Activated T-cell treated with anti-CD3 and anti-CD28 coated beads for 1 hour (primary cell): ENCODE data around the gene CDKAL1.
"Not testable (repeated sequence)": the region's sequence is repeated elsewhere in the genome, so short reads cannot be mapped to it uniquely, and the experiment has no call there.

Experiments
- DNase-seq: peaks from one replicate; pipeline ENCODE4 v3.0.0-alpha.2; 2020; ENCODE audit warnings: low read depth

The CDKAL1 gene

DNA sequence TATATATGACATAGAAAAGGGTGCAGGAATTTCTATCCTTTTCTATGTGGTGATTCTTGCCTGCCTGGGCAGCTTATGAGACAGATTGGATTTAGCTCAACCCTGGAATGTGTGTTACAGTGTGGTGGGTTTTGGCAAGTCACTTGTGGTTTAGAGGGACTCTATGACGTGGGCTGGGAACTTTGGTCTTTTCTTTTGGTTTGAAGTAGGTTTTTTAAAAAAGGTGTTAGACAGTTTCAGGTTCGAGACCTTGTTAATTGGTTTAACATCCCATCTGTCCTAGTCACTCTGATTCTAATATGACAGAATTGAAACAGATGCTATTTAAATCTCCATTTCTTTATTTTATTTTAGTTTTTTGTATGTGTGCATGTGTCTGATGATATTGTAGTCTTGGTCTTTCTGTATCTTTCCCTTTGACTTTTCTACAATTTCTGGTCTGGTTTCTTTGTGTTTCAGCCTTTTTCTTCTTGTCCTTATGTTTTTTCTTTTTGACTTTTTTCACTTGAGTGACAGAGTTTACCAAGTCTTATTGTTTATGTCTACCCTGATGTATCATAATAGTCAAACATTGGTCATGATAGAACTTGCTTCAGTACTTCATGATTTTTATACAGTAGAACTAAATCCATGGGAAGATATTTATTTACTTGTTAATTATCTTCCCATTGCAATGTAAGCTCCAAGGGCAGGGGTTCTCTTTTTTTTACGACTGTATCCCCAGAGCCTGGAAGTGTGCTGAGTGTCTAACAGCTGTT is 174.3 kb downstream of the CDKAL1 start:
- DNase-seq: no peak

DNA sequence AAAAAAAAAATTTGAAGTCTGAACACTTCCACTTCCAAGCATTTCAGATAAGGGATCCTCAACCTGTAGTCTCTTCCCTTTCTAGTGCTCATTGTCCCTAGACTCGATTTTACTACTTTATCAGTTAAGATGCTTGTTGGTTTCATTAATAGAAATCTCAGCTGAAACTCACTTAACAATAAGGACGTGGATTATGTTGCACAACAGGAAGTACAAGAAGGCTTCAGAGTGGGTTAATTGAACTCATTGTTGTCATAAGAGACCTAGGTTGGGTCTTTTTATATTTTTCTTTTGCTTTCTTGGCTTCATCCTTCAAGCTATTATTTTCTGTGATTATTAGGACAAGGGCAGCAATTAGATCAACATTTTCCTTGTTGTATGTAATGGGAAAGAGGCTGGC is 175.2 kb downstream of the CDKAL1 start:
- DNase-seq: no peak

DNA sequence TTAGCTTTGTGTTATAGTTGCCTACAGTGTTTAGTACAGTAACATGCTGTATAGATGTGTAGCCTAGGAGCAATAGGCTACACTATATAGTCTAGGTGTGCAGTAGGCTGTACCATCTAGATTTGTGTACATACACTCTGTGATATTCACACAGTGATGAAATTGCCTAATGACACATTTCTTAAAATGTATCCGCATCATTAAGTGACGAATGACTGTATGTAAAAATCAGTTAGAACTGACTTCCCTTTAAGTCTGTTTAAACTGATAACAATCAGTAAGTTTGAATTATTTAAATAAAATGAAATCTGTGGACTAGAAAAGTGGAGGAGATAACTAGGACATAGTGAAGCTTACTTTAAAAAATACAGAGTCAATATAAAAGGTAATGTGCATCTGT is 176.1 kb downstream of the CDKAL1 start:
- no peak for DNase-seq

DNA sequence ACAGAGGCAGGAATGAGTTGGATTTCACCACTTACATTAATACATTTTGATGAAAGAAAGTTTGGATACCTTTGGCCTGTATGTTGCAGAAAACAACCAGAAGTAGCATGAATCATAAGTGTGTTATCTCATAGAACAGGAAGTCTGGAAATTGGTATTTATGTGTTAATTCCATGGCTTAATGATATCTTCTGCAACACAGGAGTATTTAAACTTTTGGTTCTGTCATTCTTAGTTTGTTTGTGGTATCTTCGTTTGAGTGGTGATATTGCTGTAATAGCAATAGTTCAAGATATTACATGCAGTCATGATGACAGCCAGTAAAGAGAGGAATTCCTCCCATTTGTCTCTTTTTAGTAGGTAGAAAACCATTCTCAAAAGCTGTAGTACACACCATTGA is 177.3 kb downstream of the CDKAL1 start:
- DNase-seq: no peak

DNA sequence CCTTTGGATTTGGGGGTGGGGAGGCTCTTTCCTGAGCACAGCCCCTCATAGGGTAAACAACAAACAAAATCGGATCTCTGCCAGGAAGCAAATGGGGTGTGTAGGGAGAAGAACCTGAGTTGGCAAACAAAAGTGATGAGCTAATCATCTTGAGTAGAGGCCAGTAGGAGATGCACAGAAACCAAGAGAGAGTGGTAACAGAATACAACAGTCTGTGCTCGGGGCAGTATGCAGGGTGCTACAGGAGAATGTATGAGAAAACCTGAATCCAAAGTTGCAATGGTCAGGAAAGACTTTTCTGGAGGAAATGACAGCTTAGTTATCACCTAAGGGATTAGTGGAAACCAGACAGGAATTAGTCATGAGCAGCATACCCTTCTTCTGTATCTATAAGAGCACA is 177.8 kb downstream of the CDKAL1 start:
- no peak for DNase-seq

DNA sequence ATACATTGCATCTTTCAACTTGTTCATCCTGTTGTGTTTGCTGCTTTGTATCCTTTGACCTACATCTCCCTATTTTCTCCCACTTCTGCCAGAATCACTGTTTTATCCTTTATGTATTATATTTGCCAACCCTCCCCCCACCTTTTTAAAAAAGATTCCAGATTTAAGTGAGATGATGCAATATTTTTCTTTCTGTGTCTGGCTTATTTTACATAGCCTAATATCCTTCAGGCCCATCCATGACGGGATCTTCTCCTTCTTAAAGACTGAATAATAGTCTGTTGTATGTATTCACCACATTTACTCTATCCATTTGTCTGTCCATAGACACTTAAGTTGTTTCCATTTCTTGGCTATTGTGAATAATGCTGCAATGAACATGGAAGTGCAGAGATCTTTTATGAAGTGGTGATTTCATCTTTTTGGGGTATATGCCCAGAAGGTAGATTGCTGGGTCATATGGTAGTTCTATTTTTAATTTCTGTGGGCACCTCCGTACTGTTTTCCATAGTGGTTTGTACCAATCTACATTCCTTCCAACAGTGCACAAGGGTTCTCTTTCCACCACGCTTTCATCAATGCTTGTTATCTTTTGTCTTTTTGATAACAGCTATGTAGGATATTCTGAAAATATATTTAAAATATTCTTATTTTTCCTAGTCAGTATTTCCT is 181.0 kb downstream of the CDKAL1 start:
- no peak for DNase-seq

DNA sequence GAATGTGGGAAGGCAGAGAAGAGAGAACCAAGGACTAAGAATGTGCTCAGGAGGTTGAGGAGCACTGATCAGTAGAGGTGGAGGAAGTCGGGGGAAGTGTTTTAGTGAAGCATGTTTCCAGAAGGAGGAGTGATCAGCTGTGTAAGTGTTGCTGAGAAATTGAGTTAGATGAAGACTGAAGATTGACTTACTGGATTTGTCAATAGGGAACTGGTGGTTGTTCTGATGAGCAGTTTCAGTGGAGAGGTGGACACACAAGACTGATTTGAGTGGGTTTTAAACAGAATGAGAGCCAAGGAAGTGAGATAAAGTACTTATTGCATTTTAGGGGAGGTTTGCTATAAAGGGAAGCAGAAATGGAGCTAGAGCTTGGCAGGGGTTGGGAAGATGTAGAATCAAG is 182.6 kb downstream of the CDKAL1 start:
- DNase-seq: no peak

DNA sequence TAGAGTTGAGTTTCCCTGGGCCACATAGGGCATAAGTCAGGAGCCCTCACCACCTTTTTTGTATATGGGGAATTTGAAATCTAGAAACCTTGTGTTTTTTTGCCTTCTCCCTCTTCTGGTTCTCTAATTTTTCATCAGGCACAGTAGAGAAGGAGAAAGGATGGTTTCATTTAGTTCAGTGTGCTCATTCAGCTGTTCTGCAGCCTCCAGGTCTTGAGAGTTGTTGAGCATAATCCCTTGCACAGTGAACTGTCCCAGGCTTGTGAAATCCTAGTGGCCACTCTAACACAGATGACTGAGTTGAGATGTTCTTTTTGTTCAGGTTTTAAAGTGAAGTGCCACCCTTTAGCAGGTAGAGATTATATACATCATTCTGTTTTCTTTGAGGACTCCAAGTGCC is 183.5 kb downstream of the CDKAL1 start:
- no peak for DNase-seq

DNA sequence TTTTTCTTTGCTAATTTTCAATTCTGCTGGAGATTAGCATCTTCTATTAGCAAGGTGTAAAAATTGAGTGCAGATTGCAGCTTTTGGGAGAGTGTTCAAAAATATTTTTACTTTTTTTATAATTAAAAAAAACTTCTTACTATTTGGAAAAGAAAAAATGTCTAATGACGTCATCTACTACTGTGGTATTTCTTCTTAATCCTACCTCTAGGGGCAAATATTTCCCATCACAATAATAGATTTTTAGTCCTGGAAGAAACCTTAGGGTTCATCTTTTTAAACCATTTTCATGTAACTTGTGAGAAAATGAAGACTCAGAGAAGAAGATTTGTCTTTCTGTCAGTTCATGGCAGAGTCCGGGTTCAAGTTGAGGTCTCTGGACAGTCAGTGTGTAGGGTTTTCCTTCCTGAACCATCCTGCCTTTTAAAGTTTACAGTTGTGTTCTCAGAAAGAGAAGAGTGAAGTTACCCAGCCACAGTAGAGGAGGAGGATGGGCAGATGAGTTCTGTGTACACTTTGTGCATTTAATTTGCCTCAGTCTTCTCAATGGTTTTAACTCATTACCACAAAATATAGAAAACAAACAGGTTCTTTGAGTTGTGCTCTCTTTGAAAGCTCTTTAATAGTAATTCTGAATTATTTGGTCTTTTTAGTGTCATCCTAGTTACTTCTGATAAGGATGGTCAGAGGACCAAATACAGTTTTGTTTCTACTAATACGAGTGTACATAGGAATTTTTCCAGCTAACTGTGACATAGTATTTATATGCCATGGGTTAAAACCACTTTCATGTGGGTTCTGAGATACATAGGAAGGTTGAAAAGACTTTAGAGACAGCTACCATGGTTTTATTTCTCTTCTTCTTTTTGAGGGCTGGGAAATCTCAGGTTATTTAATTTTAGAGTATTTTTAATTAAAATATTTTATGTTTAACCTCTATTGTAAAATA is 184.7 kb downstream of the CDKAL1 start:
- no peak for DNase-seq

DNA sequence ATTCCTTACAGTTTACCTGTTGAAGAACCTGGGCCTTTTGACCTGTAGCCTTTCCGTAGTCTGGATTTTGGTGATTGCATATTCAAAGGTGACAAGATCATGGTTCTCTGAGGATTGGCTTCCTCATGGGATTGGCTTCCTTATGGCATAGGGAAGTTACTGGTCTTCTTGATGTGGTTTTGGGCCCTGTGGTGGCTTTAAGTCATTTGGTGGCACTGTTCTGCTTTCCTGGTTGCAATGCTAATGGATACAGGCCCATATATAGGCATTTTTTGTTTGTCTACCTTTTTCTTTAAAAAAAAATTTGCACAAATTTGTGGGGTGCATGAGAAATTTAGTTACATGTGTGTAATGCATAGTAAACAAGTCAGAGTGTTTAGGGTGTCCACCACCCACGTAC is 185.7 kb downstream of the CDKAL1 start:
- DNase-seq: no peak

DNA sequence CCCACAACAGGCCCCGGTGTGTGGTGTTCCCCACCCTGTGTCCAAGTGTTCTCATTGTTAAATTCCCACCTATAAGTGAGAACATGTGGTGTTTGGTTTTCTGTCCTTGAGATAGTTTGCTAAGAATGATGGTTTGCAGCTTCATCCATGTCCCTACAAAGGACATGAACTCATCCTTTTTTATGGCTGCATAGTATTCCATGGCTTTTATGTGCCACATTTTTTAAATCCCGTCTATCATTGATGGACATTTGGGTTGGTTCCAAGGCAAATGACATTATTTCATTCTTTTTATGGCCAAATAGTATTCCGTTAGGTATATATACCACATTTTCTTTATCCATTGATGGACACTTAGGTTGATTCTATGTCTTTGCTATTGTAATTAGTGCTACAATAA is 186.9 kb downstream of the CDKAL1 start:
- not testable (repeated sequence) for DNase-seq

DNA sequence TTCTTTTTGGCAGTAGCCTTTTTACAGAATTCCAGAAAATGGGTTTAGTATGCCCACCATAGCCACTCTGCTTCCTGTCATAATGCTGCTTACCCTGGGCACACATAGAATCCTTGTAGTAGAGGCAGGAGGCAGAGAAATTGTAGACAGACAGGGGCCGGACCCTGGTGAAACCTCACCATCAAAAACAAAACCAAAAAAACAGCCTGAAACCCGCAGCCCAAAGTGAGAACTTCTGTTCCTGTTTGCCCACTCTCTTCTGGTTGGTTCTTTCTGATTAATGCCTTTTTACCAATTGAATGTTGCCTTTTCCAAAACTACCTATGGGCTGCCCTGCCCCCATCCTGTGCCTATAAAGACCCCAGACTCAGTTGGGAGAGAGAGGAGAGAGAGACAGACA is 188.2 kb downstream of the CDKAL1 start:
- no peak for DNase-seq

DNA sequence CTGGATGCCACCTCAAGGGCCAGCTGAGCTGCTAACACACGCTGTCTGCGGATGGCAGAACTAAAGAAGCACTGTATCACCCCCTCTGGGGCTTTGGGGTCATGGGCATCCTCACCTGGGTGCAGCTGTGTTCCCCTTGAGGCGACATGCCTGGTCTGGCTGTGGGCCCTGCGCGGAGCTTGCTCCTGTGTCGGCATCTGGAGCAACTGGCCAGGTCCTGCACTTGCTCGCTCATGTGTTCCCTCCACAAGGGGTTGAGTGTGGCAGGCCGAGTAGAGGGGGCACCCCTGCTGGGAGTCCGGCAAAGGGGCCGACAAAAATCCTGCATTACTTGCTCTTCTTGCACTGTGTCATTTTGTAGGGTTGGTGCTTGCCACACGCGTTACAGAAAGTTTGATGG is 189.0 kb downstream of the CDKAL1 start:
- DNase-seq: no peak

DNA sequence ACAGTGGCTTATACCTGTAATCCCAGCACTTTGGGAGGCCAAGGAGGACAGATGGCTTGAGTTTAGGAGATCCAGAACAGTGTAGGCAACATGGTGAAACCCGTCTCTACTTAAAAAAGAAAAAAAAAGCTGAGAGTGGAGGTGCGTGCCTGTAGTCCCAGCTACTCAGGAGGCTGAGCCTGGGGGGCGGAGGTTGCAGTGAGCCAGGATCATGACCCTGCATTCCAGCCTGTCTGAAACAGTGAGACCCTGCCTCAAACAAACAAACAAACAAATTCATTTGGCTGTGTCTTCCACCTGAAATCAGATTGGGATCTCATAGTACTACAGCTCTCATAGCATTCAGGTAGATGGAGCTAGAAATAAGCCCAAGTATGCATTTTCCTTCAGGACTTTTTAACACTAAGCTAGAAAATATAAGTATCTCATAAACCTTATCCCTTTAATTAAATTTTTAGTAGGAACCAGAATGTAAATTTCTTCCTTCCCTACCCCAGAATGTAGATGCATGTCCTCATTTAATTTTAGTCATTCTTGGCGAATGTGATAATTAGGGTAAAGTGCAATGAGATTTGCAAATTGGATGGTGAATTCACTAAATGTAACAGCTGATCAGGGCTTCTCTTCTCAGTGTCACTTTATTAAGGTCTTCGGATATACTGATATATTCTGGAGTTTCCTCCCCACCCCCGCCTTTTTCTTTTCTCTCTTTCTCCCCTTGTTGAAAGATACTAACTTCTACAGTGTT is 190.4 kb downstream of the CDKAL1 start:
- DNase-seq: no peak

DNA sequence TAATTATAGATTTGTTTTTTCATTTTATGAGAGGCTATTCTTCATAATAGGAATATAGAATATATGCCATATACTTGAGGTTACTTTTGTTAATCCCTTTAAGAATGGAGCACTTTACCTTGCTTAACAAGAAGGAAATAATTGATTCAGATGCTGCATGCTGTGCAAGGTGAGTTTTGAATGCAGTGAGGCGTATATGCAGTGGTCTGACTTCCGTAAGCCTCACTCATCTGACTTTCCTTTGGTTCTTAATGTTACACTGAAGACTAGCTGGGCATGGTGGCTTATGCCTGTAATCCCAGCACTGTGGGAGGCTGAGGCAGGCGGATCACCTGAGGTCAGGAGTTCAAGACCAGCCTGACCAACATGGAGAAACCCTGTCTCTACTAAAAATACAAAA is 191.0 kb downstream of the CDKAL1 start:
- DNase-seq: not testable (repeated sequence)

DNA sequence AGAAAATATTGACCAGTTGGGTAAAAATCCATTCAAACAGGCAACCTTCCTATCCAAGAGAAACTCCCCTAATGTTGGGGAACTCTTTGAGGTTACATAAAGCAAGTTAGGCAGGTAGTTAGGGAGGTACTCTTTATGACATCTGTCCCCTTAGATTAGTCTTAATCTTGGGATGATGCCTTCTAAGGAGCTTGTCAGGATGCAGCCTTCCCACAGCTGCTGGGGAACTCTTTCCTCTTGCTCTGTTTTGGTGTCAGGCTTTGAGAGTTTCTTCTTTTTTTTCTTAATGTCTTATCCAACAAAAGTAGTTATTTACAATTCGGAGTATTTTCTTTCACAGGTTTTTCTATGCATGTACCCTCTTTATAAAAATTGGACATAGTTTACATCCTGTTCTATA is 194.8 kb downstream of the CDKAL1 start:
- DNase-seq: no peak

DNA sequence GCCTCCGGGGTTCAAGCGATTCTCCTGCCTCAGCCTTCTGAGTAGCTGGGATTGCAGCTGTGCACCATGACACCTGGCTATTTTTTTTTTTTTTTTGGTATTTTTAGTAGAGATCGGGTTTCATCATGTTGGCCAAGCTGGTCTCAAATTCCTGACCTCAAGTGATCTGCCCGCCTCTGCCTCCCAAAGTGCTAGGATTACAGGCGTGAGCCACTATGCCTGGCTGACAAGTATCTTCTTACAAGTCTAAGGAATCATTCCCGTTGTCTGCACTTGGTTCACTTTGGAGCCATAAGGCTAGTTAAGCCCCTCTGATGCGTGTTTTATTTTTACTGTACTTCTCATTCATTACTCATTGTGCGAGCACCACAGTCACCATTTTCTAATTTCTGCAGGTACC is 198.1 kb downstream of the CDKAL1 start:
- DNase-seq: not testable (repeated sequence)

DNA sequence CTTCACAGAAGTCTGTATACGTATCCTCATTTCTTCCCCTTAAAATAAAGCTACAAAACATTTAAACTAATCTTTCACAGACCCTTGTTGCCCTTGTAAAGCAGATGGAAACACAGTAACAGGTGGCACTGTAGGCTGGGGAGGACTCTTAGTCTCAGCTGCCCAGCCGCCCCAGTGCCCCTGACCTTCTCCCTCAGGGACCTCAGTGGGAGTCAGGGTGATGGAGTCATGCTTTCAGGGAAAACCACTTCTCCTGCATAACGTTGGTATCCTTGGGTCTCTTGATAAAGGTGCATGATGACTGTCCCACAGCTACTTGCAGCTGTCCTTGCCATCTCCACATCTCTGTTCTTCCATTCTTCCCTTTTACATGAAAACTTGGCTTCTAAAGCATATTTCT is 198.6 kb downstream of the CDKAL1 start:
- DNase-seq: no peak

DNA sequence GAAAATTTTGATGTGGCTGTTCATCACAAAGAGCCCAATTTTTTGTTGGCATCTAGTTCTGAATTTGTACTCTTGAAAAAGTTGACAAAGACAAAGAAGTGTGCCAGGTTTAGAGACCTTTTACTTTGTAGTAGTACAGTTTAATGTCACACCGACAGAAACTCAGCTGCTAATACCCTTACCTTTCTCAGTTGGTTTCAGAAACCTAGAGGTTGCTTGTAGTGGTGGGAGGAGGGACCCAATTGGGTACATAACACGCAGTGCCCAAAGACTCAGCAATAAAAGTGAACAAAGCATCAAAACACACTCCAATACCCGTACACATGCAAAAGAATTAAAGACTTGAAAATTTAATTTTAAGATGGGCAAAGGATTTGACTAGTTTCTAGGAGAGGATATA is 203.7 kb downstream of the CDKAL1 start:
- no peak for DNase-seq

DNA sequence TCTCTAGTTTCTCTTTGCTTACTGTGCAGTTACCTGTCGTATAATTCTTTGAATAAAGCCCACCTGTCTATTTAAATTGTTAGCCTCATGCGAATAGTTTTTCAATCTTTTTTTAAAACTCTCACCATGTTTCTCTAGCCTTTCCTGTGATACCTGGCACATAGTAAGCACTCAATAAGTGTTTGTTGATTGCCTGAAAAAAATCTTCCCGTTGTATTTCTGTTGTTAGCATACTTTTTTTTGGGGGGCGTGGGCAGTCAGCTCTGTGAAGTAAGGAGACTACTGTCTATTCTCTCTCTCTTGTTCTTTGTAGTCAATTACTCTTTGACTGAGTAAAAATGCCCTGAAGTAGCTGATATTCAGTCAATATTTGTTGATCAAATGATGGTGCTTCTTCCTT is 205.8 kb downstream of the CDKAL1 start:
- DNase-seq: no peak

DNA sequence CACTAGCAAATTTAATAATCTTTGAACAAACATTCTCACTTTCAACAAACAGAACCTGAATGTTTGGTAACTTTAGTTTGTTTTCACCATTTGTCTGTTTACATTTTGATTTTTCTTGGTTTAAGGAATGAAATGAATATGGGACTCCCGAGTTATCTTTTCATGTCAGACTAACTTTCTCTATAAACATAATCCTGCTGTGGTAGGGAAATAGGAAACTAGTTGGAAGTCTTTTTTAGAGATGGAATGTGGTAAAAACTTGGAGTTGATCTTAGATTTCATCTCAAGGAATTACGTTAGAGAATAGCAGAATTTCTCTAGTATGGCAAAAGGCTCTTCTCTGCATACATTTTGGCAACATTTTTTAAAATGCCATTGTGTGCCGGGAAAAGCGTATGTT is 206.5 kb downstream of the CDKAL1 start:
- no peak for DNase-seq

DNA sequence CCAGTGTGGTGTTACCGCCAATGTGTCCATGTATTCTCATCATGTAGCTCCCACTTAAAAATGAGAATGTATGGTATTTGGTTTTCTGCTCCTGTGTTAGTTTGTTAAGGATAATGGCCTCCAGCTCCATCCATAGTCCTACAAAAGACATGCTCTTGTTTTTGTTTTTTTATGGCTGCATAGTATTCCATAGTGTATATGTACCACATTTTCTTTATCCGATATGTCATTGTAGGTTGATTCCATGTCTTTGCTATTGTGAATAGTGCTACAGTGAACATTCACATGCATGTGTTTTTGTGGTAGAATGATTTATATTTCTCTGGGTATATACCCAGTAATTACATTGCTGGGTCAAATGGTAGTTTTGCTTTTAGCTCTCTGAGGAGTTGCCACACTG is 207.2 kb downstream of the CDKAL1 start:
- no peak for DNase-seq
